Muscle layer of colon (tissue), 2 donors: ENCODE measurements around the gene MBD6.

Source experiments
- H3K27ac ChIP-seq: one replicate; pipeline ENCODE4 v1.7.0; 2013; ENCODE audit warnings: low read depth, mild to moderate bottlenecking, low read length, moderate library complexity
- H3K27me3 ChIP-seq, 2 donors: one replicate each; pipeline ENCODE4 v1.7.0; 2013; ENCODE audit warnings: low read length in 2 of 2, mild to moderate bottlenecking in 2 of 2; ENCODE audit not compliant: insufficient read depth in 2 of 2, control insufficient read depth in 1 of 2
- H3K36me3 ChIP-seq: one replicate; pipeline ENCODE4 v1.7.0; 2013; ENCODE audit warnings: mild to moderate bottlenecking, low read length; ENCODE audit not compliant: insufficient read depth
- H3K4me1 ChIP-seq: one replicate; pipeline ENCODE4 v1.7.0; 2013; ENCODE audit warnings: mild to moderate bottlenecking, low read length; ENCODE audit not compliant: insufficient read depth
- H3K4me3 ChIP-seq, 2 donors: one replicate each; pipeline ENCODE4 v1.7.0; 2013; ENCODE audit warnings: low read length in 2 of 2, low read depth in 1 of 2, mild to moderate bottlenecking in 1 of 2, moderate library complexity in 1 of 2
- H3K9ac ChIP-seq: one replicate; pipeline ENCODE4 v1.7.0; 2013; ENCODE audit warnings: low read length
- H3K9me3 ChIP-seq: one replicate; pipeline ENCODE4 v1.7.0; 2013; ENCODE audit warnings: mild to moderate bottlenecking, low read length
- donor health status: abdominal sarcoma.
- donor health status: Adenocarcinoma of cecum.

MBD6 gene

GRCh38 chr12:57527184-57527583 is 4.6 kb downstream of the MBD6 start:
- Histone ChIP-seq H3K27me3 (no peaks in the 10 kb centered on the region), H3K4me1 (peaks cover 21% of the 10 kb centered on the region), H3K9me3 (no peaks in the 10 kb centered on the region), H3K36me3 (peaks cover 76% of the 10 kb centered on the region), H3K9ac (no peak overlapping the region), H3K27ac (no peak overlapping the region), H3K4me3 (no peak overlapping the region)

GRCh38 chr12:57528176-57528575 is 5.6 kb downstream of the MBD6 start:
- Histone ChIP-seq H3K9me3 (no peaks in the 10 kb centered on the region), H3K36me3 (peaks cover 86% of the 10 kb centered on the region), H3K27me3 (no peaks in the 10 kb centered on the region), H3K9ac (no peak overlapping the region), H3K4me1 (peaks cover 21% of the 10 kb centered on the region), H3K27ac (no peak overlapping the region), H3K4me3 (no peak overlapping the region)

GRCh38 chr12:57528831-57529555 is 6.4 kb downstream of the MBD6 start:
- no peaks in the 10 kb centered on the region for H3K27me3 ChIP-seq
- H3K9ac ChIP-seq = no peak overlapping the region
- H3K36me3 ChIP-seq = peaks cover 90% of the 10 kb centered on the region
- H3K4me1 ChIP-seq = peaks cover 13% of the 10 kb centered on the region
- no peak overlapping the region for H3K4me3 ChIP-seq
- H3K9me3 ChIP-seq = no peaks in the 10 kb centered on the region
- no peak overlapping the region for H3K27ac ChIP-seq

- H3K9ac ChIP-seq = no peak overlapping the region
Measured at GRCh38 chr12:57529831-57530230, 7.2 kb downstream of the MBD6 start.

DNA sequence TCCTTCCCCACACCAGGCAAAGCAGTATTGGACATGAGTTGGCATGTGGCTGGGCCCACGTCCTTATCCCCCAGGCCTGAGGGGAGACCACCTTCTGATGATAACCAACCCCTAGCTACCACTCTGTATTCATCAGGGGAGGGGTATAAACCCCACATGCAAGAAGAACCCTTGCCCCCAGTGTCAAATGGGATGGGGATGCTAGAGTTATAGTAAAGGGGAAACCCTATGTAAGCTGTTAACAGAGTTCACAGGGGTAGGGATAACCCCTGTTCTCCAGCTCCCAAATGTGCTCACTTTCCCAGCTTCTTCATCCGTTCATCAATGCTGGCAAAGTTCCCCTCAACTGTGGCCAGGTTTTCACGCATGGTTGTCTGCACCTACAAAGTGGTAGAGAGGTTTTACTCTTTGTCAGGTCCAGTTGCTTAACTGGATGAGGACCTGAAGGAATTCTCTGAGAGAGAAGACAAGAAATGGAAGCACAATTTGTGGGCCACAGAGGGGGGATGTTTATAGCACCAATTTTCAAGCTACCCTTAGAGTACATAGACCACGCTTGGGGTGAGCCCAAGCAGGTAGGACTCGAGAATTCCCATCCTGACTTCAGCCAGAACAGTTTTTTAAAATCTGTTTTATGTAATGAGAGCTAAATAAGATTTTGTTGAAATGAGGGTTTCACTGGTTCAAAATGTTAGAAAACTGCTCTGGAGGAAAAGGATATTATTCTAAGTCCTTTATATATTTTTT is 7.9 kb downstream of the MBD6 start:
- H3K36me3 ChIP-seq = peaks cover 89% of the 10 kb centered on the region
- H3K4me1 ChIP-seq = no peaks in the 10 kb centered on the region
- H3K27me3 ChIP-seq = no peaks in the 10 kb centered on the region
- no peaks in the 10 kb centered on the region for H3K9me3 ChIP-seq
- H3K9ac ChIP-seq = no peak overlapping the region
- H3K4me3 ChIP-seq = no peak overlapping the region
- H3K27ac ChIP-seq = no peak overlapping the region

More at GRCh38 chr12:57529831-57530230, 7.2 kb downstream of the MBD6 start:
- Histone ChIP-seq H3K27me3 (no peaks in the 10 kb centered on the region), H3K4me3 (no peak overlapping the region), H3K36me3 (peaks cover 89% of the 10 kb centered on the region), H3K4me1 (peaks cover 4% of the 10 kb centered on the region), H3K9me3 (no peaks in the 10 kb centered on the region), H3K27ac (no peak overlapping the region)

DNA sequence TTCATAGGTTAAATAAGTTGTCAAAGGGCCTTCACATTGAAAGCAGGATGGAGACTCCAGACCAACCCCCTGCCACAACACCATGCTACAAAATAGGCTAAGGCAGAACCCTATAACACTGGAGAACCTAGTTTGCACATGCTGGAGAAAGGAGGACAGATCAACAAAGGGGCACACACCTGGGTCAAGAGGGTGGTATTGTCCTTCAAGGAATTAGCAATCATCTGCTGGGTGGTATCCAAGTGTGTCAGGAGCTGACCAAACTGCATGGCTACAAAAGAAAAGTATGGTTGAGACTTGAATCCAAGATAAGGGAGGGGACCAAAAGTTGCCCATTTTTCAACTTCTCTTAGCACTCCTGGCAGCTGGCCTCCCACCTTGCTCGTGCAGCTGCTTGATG is 9.2 kb downstream of the MBD6 start:
- H3K36me3 ChIP-seq = peaks cover 81% of the 10 kb centered on the region

GRCh38 chr12:57533108-57533507 is 10.5 kb downstream of the MBD6 start:
- Histone ChIP-seq H3K27ac (no peak overlapping the region), H3K9ac (no peak overlapping the region), H3K27me3 (no peaks in the 10 kb centered on the region), H3K36me3 (peaks cover 73% of the 10 kb centered on the region), H3K9me3 (no peaks in the 10 kb centered on the region), H3K4me3 (no peak overlapping the region), H3K4me1 (no peaks in the 10 kb centered on the region)

More for the DNA sequence above, 9.2 kb downstream of the MBD6 start:
- no peaks in the 10 kb centered on the region for H3K9me3 ChIP-seq
- no peak overlapping the region for H3K4me3 ChIP-seq
- H3K4me1 ChIP-seq = no peaks in the 10 kb centered on the region
- H3K9ac ChIP-seq = no peak overlapping the region
- no peaks in the 10 kb centered on the region for H3K27me3 ChIP-seq
- H3K27ac ChIP-seq = no peak overlapping the region

GRCh38 chr12:57534250-57534649 is 11.6 kb downstream of the MBD6 start:
- no peak overlapping the region for H3K27ac ChIP-seq
- peaks cover 75% of the 10 kb centered on the region for H3K36me3 ChIP-seq
- no peaks in the 10 kb centered on the region for H3K4me1 ChIP-seq
- no peaks in the 10 kb centered on the region for H3K27me3 ChIP-seq
- no peak overlapping the region for H3K4me3 ChIP-seq
- no peak overlapping the region for H3K9ac ChIP-seq
- no peaks in the 10 kb centered on the region for H3K9me3 ChIP-seq

DNA sequence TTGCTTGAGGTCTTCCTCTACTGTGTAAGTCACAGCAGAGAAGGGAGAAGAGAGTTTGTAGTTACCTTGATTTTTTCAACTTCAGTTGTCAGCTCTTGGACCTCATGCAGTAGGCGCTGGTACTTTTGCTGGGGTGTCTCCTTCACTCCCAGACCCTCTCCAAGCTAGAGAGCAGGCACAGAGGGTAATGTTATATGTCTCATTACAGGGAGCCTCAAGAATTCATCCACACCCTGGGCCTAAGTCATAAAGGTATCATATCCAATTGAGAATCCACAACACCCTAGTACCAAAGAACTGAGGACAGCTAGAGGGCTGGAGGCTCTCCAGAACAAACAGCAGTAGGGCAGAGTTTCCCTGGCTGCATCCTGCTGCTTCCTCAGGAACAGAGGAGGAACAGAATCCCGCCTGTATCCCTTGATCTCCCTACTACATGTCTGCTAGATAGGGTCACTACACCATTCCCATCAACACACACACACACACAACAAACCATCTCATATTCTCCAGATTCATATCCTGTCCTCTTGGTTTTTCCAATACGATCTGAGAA is 12.4 kb downstream of the MBD6 start:
- Histone ChIP-seq H3K9me3 (no peaks in the 10 kb centered on the region), H3K4me1 (no peaks in the 10 kb centered on the region), H3K27ac (no peak overlapping the region), H3K9ac (no peak overlapping the region), H3K27me3 (no peaks in the 10 kb centered on the region), H3K4me3 (no peak overlapping the region), H3K36me3 (peaks cover 71% of the 10 kb centered on the region)

DNA sequence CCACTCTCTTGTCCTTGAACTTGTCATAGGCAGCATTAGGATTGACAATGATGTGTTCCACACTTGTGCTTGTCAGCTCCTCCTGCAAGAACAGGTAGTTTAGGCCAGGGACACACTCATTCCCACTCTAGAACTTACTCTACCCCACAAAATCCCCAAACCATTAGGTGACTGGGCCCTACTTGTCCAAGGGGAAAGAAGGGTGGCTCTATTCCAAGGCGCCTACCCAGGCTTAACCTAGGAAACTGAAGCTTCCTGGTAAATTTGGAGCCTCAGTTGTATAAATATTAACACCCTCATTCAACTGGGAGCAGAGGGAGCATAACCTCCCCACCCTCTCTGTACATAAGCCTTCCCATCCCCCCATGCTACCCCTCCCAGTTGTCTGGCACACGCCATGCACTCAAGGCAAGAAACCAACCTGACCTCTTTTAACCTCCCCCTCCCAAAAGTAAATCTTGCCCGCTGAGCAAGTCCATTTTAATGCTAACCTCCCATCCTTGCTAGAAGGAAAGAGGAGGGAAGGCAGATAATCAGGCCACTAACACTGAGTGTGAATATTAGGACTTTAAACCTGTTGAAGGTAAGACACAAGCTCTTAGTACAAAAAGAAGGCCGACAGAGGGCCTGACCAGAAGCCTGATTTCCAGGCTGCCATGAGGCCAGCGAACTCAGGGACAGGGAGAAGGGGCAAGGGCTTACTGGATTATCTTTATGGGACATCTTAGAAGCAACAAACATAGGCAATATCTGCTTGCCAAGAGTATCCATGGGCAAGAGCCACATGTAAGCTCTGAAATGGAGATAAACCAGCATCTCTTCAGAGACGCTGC is 13.4 kb downstream of the MBD6 start:
- Histone ChIP-seq H3K9ac (no peak overlapping the region), H3K4me3 (no peak overlapping the region), H3K27ac (no peak overlapping the region), H3K27me3 (no peaks in the 10 kb centered on the region), H3K36me3 (peaks cover 63% of the 10 kb centered on the region), H3K9me3 (no peaks in the 10 kb centered on the region), H3K4me1 (no peaks in the 10 kb centered on the region)

- no peaks in the 10 kb centered on the region for H3K9me3 ChIP-seq
- no peaks in the 10 kb centered on the region for H3K4me1 ChIP-seq
- H3K27ac ChIP-seq = no peak overlapping the region
- H3K9ac ChIP-seq = no peak overlapping the region
- peaks cover 63% of the 10 kb centered on the region for H3K36me3 ChIP-seq
- no peak overlapping the region for H3K4me3 ChIP-seq
- no peaks in the 10 kb centered on the region for H3K27me3 ChIP-seq
Measured at GRCh38 chr12:57536597-57536942, 13.9 kb downstream of the MBD6 start.
